ENCODE measurements around the gene BEST4. TPM values are rescaled to one million over a fixed set of nuclear protein-coding genes. Genes with fewer than 3 reads are reported as not detected.
A peak's percentile ranks its signal among the peaks of the same experiment; 100 is the strongest.
"Not testable (repeated sequence)": the region's sequence is repeated elsewhere in the genome, so short reads cannot be mapped to it uniquely, and the experiment has no call there.

BEST4 gene
- total RNA-seq, 1 donor from 2014 or later: 0.36 TPM

DNA sequence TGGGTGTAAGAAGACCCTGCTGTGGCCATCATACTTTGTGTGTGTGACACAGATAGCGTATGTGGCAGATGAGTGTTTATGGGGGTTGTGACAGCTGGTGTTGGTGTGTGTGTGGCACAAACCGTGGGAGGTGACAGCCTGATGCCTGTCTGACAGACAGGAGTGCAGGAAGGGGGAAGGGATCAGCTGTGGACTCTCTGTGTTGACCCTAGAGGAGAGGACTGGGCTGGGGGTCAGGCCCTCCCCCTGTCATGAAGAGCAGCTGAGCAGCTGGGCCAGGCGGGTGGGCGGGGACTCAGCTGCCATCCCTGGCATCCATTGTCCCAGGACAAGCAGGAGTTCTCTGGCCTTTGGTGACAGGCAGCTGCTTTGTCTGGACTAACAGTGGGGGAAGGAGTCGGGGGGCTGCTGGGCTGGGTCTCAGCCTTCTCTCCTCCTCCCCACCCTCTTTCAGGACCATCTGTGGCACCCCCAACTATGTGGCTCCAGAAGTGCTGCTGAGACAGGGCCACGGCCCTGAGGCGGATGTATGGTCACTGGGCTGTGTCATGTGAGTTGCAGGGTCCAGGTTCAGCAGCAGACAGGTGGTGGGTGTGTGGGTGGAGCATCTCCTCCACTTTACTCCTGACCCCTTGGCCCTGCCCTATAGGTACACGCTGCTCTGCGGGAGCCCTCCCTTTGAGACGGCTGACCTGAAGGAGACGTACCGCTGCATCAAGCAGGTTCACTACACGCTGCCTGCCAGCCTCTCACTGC lies 14.5 kb upstream of the BEST4 start:
- DNase-seq (ENCODE audit: low spot score): no peak

DNA sequence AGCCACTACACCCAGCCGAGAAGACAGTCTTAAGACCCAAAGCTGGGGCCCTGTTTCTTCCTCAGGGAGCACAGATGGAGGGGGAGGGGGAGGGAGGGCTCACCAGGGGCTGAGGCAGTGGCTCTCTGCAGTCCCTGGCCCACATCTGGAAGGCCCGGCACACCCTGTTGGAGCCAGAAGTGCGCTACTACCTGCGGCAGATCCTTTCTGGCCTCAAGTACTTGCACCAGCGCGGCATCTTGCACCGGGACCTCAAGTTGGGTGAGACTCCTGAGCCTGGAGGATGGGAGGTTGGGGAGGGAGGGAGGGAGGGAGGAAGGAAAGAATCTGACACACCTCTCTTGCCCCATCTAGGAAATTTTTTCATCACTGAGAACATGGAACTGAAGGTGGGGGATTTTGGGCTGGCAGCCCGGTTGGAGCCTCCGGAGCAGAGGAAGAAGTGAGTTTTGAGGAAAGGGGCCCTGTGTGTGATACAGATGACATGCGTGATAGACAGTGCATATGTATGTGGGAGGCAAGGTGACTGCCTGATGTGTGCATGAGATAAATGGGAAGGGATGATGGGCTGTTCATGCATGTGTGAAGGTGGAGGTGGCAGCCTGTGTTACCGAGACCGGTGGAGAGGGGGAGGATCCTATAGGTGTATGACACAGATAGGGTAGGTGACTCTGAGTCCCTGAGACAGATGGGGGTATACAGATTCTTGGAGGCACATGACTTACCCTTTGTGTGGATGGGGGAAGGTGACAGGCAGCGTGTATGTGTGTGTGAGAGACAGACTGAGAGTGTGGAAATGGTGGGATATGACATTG lies 13.7 kb upstream of the BEST4 start:
- no peak for DNase-seq (ENCODE audit: low spot score)

DNA sequence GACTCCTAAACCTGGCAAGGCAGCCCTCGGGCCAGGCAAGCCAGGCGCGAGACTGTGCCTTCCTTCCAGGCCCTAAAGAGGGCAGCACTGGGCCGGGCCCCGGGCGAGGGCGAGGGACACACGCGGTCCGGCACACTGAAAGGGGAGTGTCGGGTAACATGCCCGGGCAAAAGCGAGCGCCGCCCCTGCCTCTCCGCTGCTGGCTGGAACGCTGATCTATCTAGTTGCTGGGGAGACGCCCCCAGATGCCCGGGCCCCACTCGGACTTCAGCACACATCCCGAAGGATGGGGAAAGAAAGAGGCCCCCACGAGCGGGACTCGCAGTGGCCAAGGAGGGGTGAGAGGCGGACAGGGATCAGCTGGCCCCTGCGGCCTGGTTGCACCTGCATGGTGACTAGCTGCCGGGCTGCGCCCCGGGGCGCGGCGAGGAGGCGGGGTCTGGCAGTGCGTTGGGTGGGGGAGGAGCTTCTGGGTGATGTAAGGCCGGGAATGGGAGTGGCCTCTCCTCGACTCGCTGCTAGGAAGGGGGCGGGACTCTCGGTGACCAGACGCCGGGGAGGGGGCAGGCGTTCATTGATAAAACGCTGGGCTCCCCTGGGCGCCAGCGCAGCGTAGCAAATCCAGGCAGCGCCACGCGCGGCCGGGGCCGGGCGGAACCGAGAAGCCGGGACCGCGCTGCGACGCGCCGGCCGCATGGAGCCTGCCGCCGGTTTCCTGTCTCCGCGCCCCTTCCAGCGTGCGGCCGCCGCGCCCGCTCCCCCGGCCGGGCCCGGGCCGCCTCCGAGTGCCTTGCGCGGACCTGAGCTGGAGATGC lies 12.0 kb upstream of the BEST4 start, which contains the start of gene PLK3:
PLK3 (plus strand) TSS at position 608 of the 815 bp plus-strand sequence; CDS start at position 695, 87 bp downstream.
- peak; percentile 99 for DNase-seq (ENCODE audit: low spot score)

DNA sequence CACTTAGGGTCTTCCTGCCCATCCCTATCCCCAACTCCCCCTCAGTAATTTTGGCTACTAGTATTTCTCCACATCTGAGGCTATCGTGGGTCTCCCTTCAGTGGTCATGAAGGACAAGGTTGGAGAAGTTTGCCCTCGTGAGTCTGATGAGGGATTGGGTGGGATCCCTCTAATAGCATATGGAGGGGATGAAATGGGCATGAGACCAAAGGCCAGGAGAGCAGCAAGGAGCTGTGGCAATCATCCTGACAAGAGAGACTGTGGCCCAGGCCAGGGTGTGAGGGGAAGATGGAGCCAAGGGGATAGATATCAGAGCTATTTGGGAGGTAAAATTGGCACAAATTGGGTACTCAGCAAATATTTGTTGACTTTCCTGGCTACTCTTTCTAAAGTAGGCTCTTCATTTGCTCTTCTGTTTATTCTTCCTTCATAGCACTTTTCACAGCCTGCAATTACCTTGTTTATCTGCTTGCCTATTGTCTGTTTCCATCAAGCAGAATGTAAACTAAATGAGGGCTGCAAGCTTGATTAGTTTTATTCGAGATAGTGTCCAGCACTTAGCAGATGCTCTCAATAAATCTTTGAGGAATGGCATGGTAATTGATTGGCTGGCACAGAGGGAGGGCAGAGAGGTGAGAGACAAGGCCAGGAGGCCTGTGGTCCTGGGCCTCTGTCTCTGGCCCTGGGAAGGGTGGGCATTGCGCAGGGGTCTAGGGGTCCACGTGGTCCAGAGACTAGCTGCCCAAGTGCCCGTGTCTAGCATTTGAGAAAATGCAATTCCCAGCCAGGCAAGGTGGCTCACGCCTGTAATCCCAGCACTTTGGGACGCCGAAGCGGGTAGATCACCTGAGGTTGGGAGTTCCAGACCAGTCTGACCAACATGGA lies 10.8 kb upstream of the BEST4 start:
- no peak for DNase-seq (ENCODE audit: low spot score)

DNA sequence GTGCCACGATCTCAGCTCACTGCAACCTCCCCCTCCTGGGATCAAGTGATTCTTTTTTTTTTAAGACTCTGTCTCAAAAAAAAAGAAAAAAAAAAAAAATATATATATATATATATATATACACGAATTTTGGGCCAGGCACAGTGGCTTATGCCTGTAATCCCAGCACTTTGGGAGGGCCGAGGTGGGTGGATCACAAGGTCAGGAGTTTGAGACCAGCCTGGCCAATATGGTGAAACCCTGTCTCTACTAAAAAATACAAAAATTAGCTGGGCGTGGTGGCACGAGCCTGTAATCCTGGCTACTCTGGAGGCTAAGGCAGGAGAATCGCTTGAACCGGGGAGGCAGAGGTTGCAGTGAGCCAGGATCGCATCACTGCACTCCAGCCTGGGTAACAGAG lies 9.9 kb upstream of the BEST4 start:
- DNase-seq (ENCODE audit: low spot score): not testable (repeated sequence)

DNA sequence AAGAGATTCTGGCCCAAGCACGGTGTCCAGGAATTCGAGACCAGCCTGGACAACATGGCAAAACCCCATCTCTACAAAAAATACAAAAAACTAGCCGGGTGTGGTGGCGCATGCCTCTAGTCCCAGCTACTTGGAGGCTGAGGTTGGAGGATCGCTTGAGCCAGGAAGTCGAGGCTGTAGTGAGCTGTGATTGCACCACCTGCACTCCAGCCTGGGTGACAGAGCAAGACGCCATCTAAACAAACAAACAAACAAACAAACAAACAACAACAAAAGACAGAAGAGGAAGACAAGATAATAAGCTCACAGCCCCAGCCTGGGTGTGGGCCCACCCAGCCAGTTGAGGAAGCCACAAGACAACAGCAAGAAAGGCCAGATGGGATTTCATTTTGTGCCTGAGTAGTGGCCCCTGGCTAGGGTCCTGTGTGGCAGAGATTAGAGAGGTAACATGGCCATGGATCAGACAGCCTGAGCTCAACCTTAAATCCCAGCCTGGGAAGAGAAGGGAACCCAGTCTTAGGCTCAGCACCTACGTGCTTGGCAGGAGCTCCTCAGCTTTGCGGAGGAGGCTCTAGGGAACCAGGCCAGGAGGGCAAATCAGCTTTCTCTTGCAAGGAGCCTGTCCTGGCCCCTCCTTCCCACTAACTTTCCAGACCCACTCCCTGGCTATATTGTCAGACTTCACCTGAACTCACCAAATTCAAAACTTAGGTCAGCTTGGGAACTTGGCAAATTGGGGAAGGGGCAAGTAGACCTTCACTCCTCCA lies 4.9 kb upstream of the BEST4 start:
- DNase-seq (ENCODE audit: low spot score): no peak

DNA sequence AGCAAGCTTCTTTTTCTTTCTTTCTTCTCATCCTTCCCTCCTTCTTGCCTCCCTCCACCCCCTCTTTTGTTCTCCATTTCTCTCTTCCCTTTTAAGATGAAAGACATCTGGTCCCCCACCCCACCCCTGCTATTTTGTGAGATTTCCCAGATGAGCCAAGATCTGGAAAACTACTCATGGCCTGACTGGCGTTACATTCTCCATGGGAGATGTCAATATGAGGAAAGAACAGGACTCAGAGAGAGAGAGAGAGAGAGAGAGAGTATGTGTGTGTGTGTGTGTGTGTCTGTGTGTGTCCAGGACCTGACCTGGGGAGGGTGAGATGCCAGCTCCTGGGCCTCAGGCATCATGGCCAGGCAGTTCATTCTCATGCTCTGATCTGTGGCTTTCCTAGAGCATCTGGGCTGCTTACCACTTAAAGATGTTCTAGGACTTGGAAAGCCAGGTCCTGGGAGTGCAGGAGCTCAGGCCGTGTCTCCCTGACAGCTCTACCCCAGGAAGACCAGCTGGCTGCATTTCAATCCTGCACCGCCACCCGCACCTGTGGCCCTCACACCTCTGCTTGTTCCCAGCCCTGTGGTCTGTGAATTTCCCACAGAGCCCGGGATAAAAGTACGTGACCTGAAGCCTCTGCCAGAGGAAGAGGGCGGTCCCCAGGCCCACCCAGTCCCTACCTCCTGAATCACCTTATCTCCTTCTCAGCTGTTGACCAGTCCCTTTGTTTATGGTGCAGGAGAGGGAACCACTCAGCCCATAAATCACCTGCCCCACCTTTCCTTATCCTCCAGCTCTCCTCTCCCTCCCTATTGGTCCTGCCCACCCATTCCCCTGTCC lies 3.2 kb upstream of the BEST4 start:
- no peak for DNase-seq (ENCODE audit: low spot score)

DNA sequence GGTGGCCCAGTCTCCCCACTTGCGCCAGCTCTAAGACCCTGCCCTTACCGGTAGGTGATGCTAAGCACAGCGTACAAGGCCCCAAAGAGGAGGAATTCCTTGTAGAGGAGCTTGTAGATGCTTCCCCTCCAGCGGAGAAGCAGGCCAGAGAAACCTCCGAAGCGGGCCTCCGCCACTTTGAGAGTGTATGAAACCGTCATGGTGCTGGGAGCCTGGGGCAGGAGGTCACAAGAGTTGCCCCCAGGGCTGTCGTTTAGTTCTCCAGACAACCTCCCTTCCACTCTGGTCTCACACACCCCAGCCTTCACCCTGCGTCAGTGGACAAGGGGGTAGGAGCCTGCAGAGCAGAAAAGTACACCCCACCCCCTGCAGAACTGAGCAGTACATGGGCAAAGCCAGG lies 464 bp downstream of the BEST4 start:
- no peak for DNase-seq (ENCODE audit: low spot score)

DNA sequence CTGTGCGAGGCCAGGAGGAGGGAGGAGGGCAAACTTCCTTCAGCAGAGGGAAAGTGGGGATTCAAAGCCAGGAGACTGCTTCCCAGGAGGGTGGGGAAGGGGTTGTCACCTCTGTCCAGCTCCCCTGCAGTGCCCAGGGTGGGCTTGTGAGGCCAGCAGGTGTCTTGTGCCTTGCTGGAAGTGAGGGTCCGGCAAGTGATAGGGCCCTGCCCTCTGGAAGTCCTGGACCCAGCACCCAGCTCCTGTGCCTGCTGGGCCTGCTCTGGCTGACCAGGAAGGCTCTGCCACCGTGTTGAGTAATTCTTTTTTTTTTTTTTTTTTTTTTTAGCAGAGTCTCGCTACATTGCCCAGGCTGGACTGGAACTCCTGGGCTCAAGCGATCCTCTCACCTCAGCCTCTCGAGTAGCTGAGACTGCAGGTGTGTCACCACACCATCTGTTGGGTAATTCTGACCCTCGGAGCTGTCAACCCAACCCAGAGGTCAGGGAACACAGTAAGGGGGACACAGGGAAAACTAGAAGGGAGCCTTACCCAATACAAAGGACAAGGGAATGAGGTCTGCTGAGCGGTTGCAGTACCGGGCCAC lies 1.0 kb downstream of the BEST4 start:
- no peak for DNase-seq (ENCODE audit: low spot score)

DNA sequence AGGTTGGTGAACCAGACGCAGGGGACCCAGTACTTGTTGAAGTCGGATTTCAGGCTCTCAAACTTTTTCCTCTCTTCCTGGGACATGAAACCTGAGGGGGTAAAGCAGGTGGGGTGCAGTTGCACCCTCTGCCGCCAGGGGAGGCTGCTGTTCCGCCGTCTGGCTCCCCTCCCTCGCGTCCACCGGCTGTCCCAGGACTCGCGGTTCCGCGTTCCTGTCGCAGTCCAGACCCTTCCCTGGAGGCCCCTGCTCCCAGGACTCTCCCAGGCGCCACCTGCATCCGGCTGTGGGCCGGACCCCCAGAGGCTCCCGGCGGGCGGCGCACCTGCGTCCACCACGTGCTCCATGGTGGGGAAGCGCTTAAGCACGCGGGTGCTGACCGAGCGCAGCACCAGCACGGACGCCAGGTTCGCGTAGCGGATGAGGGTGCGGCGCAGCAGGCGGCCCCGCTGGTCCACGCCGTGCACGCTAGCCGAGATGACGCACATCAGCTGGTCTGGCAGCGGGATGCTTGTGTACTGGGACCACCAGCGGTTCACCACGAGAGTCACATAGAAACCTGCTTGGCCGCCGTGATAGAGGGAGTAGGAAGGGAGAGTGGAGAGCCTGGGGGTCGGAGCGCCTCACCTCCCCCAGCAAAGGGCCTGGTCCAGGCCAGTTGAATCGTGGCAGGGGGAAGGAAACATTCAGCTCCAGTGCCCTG lies 1.7 kb downstream of the BEST4 start:
- peak; percentile 80 for DNase-seq (ENCODE audit: low spot score)

DNA sequence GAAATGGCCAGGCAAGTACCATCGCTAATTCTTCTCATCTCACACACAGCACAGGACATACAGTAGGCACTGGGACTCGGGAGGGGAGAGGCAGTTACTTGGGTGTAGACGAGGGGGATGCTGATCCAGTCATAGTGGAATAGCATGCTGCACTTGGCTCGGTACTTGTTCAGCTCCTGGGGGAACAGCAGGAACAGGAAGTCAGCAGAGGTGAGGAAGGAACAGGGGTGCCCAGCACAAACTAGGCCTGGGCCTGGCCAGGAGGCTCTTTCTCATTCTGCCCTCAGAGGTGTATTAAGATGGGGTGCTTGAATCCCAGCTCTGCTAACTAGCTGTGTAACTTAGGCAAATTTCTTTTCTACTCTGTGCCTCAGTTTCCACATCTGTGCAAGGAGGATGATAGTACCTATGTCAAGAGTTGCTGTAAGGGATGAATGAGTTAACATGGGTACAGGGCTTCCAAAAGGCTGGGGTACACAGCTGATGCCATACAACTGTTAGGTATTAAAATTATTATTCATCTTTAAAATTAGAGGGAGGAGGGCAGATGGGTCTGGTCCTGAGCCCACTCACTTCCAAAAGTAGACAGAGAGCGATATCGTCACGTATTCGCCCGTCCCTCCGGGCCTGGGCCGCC lies 2.4 kb downstream of the BEST4 start:
- DNase-seq (ENCODE audit: low spot score): no peak

DNA sequence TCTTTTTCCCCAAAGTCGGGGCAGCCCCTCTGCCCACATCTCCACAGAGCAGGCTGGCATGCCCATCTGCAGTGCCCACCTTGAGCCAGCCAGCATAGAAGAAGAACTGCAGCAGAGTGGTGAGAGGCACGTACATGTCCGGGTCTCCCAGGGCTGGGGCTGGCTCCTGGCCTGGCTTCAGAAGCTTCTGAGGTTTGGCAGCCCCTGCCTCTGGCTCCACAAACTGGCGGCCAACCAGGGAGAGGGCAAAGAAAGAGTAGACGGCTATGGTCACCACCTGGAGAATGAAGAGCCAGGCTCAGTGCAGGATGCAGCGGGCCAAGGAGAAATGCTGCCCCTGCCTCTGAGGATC lies 3.0 kb downstream of the BEST4 start:
- no peak for DNase-seq (ENCODE audit: low spot score)

DNA sequence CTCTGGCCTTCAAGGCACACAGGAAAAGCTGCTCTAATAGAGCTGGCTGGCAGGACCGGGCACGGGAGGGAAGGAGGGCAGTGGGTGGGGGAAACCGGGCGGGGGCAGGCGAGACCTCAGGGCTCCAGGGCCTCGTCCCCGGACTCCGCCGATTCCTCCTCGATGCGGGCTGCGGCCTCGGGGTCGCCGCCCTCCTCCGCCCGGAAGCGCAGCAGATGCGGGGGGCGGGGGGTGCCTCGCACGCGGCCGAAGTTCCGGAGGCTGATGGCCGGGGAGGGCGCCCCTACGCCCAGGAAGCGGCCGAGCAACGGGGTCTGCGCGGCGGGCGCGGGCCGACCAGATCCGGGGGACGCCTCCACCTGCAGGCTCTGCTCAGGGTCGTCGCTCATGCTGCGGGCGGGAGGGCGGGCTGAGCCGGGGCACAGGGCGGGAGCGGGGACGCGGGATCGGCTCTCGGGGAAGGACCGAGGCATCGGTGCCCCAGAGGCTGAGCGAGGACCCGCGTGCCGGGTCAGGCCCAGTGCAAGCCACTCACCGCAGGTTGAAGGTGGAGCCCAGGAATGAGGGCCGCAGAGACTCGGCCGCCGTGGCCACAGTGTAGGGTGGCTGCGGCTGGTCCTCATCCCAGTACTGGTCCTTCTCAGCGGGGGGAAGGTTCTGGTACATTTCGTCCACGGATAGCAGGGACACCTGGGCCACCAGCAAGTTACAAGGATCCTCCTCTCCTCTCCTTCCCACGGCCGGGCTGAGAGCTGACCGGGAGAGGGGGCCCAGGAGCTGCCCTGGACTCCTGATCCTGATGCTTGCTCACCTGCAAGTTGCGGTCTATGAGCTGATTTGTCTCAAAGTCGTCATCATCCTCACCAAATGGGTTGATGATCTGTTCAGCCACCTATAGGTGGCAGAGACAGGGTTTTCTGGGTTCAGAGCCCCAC lies 3.6 kb downstream of the BEST4 start:
- no peak for DNase-seq (ENCODE audit: low spot score)

DNA sequence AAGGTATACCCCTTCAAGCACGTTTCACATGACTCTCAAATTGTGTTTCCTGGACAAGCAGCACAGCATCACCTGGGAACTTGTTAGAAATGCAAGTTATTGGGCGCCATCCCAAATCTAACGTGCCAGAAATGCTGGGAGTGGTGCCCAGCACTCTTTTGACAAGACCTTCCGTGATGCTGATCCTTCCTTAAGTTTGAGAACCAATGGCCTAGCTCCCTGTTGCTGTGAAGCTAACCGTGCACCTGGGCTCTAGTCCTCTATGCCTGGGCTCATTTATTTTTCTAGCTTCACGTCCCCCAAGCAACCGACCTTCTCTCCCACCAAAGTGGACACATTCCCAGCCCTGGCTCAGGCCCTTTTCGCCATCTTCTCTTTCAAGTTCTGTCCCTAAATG lies 4.3 kb downstream of the BEST4 start:
- DNase-seq (ENCODE audit: low spot score): no peak

DNA sequence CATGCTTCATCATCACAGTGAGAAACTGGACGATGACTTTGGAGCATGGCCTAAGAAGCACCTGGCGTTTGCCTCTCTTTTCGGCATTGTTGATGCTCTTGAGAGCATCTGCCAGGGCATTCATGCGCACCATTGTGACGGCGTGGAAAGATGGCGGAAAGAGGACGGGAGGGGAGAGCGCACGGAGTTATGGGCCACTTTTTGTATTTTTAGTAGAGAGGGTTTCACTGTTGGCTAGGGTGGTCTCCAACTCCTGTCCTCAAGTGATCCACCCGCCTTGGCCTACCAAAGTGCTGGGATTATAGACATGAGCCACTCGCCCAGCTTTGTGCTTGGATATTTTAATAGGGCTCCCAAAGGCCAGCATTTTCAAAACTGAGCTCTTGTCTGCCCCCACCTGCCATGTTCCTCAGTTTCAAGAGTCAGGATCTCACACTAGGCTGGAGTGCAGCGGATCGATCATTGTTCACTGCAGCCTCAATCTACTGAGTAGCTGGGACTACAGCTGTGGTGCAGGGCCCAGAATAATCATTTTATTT lies 7.3 kb downstream of the BEST4 start:
- DNase-seq (ENCODE audit: low spot score): no peak

DNA sequence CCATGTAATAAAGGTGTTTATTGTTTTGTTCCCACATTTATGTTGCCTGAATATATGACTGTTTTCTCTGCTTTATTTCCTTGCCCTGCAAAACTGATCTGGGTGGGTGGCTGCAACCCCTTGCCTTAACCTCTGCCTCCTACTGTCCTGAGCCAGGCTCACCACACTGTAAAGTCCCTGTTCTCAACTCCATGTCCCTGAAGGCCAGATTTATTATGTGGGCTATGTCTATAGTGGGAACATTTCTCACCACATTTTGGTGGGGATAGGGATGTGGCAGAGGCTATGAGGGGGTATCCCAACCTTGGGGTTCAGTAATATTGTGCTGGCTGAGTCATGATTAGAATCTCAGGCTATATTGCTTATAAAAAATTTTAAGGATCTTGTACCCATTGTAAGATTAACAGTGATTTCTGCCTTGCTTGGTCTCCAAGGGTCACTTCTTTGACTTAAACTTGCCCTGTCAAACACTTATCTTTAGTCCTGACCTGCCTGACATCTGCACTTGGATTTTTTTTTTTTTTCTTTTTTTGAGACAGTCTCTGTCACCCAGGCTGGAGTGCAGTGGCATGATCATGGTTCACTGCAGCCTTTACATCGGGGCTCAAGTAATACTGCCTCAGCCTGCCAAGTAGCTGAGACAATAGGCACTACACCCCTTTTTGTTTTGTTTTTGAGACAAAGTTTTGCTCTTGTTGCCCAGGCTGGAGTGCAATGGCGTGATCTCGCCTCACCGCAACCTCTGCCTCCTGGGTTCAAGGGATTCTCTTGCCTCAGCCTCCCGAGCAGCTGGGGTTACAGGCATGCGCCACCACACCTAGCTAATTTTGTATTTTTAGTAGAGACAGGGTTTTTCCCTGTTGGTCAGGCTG lies 9.0 kb downstream of the BEST4 start:
- DNase-seq (ENCODE audit: low spot score): no peak

Data from ureter (tissue), 1 donor.